Mammary microvascular endothelial cell (primary cell): ENCODE results near the gene ADAM21. TPM values are rescaled to one million over a fixed set of nuclear protein-coding genes. Genes with fewer than 3 reads are reported as not detected.

ENCODE experiments used
- total RNA-seq: library from RNA; depleted of rRNA; stranded (reverse); fragments of >200 nt; gene quantifications from 2 replicates; pipeline ENCODE4 v1.2.3, GENCODE V29; 2015

The ADAM21 gene
- total RNA-seq = 0.07 TPM in 1 of 2 replicates, not detected in the other

DNA sequence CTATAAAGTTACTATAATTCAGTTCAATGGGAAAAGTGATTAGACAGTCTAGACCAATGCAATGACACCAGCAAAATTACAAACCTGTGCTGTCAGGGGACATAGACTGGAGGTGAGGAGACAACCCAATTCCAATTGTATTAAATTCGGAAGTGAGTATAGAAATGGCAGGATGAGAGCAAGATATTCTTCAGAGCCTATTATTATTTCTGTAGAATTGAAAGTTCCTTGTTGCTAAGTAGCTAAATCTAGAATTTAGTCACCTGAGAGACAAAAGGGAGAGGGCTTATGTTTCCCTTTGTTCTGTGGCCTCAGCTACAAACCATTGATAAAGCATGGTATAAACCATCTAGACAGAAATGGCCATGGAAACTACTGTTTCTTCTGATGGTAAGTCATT lies at the start of gene ADAM21:
TSS of gene ADAM21 (plus strand) at position 301 of the 400 bp plus-strand sequence. CDS start 5,326 bp downstream, outside the sequence.

DNA sequence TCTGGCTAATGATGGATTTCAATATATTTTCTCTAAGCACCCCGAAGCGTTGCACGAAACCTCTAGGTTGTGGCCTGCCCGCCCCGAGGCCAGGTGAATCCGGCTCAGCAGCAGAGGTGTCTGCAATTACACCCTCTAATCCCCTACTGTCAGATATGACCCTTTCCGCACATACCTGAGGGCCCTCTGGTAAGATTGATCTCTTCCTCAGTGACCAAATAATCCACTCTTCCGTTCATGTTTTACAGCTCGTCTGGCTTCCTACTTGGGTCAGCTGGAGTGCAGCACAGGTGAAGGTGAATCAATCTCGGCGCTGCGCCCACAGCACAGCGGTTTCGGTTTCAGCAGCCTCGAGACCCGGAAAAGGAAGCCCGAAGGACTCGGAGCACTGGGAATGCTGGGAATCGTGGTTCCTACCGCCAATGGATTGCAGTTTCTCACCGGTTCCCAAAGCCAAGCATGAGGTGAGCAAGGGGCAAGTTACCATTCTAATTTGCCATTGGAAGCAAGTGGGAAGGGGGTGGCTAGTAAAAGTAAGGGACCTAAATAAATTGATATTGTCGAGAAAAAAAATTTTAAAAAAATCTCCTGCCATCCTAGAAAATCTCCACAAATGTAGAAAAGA lies 35.1 kb upstream of the ADAM21 start, which contains the start of gene SYNJ2BP:
TSS of gene SYNJ2BP (minus strand) at position 366 of the 625 bp plus-strand sequence. CDS start at position 239, 127 bp downstream.

Other genes starting within 250 kb of the ADAM21 start
- 42.3 and 46.6 TPM in 2 replicates for gene COX16, start 92.5 kb upstream of the ADAM21 start, total RNA-seq
- gene SYNJ2BP, start 35.1 kb upstream of the ADAM21 start, total RNA-seq = 13.7 and 18.3 TPM in 2 replicates
- gene ADAM20, start 82.8 kb downstream of the ADAM21 start, total RNA-seq = not detected in 2 replicates
- 23.4 and 34.5 TPM in 2 replicates for gene MED6, start 148.5 kb downstream of the ADAM21 start, total RNA-seq
- 0.05 TPM in 1 of 2 replicates, not detected in the other for gene TTC9, start 189.7 kb downstream of the ADAM21 start, total RNA-seq